Measurements from ENCODE around the gene ZNF792. TPM values are rescaled to one million over a fixed set of nuclear protein-coding genes. Genes with fewer than 3 reads are reported as not detected.
"Not testable (repeated sequence)": the region's sequence is repeated elsewhere in the genome, so short reads cannot be mapped to it uniquely, and the experiment has no call there.

ZNF792 gene
- total RNA-seq, 1 donor: 3.0 TPM

GRCh38 chr19:35008891-35009341, 44.9 kb upstream of the ZNF792 start:
- TF ChIP-seq, protein P1, sequence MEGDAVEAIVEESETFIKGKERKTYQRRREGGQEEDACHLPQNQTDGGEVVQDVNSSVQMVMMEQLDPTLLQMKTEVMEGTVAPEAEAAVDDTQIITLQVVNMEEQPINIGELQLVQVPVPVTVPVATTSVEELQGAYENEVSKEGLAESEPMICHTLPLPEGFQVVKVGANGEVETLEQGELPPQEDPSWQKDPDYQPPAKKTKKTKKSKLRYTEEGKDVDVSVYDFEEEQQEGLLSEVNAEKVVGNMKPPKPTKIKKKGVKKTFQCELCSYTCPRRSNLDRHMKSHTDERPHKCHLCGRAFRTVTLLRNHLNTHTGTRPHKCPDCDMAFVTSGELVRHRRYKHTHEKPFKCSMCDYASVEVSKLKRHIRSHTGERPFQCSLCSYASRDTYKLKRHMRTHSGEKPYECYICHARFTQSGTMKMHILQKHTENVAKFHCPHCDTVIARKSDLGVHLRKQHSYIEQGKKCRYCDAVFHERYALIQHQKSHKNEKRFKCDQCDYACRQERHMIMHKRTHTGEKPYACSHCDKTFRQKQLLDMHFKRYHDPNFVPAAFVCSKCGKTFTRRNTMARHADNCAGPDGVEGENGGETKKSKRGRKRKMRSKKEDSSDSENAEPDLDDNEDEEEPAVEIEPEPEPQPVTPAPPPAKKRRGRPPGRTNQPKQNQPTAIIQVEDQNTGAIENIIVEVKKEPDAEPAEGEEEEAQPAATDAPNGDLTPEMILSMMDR (IDR thresholded peaks at IDR 0.05; ENCODE audit: insufficient read depth, low read length): no peak
- no peak overlapping the region for H3K4me3 ChIP-seq (ENCODE audit: low read depth, low read length)
- no peak for DNase-seq (ENCODE audit: low read depth)

DNA sequence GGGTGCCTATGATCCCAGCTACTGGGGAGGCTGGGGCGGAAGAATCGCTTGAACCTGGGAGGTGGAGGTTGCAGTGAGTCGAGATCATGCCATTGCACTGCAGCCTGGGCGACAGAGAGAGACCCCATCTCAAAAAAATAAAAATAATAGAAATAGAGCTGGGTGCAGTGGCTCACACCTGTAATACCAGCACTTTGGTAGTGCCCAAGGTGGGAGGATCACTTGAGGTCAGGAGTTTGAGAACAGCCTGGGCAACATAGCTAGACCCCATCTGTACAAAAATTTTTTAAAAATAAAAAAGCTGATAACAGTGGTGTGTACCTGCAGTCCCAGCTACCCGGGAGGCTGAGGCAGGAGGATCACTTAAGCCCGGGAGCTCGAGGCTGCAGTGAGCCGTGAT, 43.4 kb upstream of the ZNF792 start:
- not testable (repeated sequence) for DNase-seq (ENCODE audit: low read depth); H3K4me3 ChIP-seq (ENCODE audit: low read depth, low read length)

GRCh38 chr19:35006999-35007365, 43.0 kb upstream of the ZNF792 start:
- TF ChIP-seq, protein P1 (IDR thresholded peaks at IDR 0.05; ENCODE audit: insufficient read depth, low read length): no peak
- no peak overlapping the region for H3K4me3 ChIP-seq (ENCODE audit: low read depth, low read length)
- DNase-seq (ENCODE audit: low read depth): no peak

GRCh38 chr19:35006342-35006998, 42.4 kb upstream of the ZNF792 start:
- H3K4me3 ChIP-seq (ENCODE audit: low read depth, low read length): no peak overlapping the region
- TF ChIP-seq, protein P1 (IDR thresholded peaks at IDR 0.05; ENCODE audit: insufficient read depth, low read length): no peak
- peak; percentile 85 for DNase-seq (ENCODE audit: low read depth)

GRCh38 chr19:35006007-35006341, 41.9 kb upstream of the ZNF792 start:
- DNase-seq (ENCODE audit: low read depth); H3K4me3 ChIP-seq (ENCODE audit: low read depth, low read length): not testable (repeated sequence)

DNA sequence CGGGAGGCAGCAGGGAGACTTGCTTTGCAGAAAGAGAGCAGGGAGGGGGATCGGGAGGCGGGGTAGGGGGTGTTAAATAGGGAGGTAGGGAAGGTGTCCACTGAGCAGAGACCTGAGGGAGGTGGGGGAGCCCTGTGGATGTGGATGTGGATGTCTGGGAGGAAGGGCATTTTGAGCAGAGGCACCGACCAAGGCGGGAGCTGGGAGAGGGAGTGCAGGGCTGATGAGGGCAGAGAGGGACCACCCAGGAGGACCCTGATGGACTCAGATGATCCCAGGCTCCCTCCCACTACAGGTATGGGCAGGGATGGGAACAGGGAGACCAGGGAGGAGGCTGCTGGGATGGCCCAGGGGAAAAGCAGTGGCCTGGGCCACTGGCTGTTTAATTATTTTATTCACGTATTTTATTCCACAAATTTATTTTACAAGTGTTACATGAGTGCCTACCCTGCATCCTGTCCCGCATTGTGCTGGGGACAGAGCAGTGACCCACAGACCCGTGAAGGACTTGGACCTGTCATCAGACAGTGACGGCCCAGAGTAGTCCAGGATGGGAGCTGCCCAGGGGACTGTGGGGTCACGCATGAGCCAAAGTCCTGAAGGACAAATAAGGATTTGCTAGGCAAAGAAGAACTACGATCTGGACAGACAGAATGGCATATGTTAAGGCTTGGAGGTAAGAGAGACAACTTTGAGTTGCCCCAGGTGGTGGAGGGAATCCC, 41.4 kb upstream of the ZNF792 start:
- DNase-seq (ENCODE audit: low read depth): no peak
- no peak overlapping the region for H3K4me3 ChIP-seq (ENCODE audit: low read depth, low read length)
- TF ChIP-seq, protein P1 (IDR thresholded peaks at IDR 0.05; ENCODE audit: insufficient read depth, low read length): no peak

- no peak overlapping the region for H3K4me3 ChIP-seq (ENCODE audit: low read depth, low read length)
- TF ChIP-seq, protein P1 (IDR thresholded peaks at IDR 0.05; ENCODE audit: insufficient read depth, low read length): no peak
- no peak for DNase-seq (ENCODE audit: low read depth)
Measured at GRCh38 chr19:35004517-35005255, 40.7 kb upstream of the ZNF792 start.

Data from fibroblast of the aortic adventitia (primary cell).